Activated CD4-positive, CD25-positive, alpha-beta regulatory T cell treated with anti-CD3 and anti-CD28 coated beads, Interleukin-2, amount 50 U/mL, for 16 hours (primary cell): Measurements from ENCODE around the gene GRK7.
"Not testable (repeated sequence)": the region's sequence is repeated elsewhere in the genome, so short reads cannot be mapped to it uniquely, and the experiment has no call there.

Source experiments
- DNase-seq: peaks from one replicate; pipeline ENCODE4 v3.0.0-alpha.2; 2020; ENCODE audit warnings: low read depth, low spot score

Gene GRK7

DNA sequence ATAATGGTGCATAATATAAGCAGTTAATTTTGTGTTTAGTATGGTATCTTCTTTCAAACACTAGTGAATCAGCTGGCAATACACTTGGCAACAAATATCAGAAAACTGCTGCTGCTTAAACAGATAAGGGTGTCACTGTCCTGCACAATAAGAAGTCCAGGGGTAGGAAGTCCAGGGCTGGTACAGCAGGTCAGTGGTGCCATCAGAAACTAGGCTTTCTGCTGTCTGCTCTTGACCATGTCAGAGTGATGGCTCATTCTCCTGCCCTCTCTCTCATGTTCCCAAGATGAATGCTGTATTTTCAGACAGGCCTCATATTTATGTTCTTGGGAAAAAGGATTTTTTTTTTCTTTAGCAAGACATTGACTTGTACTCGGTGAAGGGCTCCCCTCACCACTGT is 9.2 kb upstream of the GRK7 start:
- no peak for DNase-seq

DNA sequence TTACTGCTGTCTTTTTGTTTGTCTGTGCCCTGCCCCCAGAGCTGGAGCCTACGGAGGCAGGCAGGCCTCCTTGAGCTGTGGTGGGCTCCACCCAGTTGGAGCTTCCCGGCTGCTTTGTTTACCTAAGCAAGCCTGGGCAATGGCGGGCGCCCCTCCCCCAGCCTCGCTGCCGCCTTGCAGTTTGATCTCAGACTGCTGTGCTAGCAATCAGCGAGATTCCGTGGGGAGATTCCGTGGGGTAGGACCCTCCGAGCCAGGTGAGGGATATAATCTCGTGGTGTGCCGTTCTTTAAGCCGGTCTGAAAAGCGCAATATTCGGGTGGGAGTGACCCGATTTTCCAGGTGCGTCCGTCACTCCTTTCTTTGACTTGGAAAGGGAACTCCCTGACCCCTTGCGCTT is 656 bp upstream of the GRK7 start:
- not testable (repeated sequence) for DNase-seq

DNA sequence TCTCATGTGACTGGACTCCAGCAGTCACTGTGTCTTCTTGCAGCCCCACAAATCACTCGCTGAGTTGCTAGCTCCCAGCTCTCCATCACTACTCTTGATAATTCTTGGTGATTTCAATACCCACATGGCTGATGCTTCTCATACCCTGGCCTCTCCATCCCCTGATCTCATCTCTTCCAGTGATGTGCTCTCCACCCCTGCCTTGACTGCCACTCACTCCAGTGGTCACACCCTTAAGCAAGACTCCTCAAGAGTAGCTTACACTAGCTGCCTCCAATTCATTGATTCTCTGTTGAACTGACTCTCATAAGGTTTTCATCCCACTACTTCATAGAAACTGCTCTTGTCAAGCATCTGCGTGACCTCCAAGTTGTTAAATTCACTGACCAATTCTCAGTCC is 837 bp downstream of the GRK7 start:
- no peak for DNase-seq

DNA sequence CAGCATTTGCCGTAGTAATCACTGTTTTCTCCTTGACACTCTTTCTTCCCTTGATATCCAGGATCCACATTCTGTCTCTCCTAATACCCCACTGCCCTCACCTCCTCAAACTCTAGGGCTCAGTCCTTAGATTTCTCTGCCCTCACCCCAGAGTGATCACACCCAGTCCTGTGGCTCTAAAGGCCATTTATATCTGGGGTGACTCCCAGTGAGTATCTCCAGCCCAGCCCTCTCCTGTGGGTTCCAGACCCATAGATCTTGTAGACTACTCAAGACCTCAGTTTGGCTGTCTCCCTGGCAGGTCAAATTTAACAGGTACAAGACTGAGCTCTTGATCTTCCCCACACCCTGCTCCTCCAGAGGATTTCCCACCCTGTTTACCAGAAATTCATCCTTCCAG is 1.3 kb downstream of the GRK7 start:
- DNase-seq: no peak

DNA sequence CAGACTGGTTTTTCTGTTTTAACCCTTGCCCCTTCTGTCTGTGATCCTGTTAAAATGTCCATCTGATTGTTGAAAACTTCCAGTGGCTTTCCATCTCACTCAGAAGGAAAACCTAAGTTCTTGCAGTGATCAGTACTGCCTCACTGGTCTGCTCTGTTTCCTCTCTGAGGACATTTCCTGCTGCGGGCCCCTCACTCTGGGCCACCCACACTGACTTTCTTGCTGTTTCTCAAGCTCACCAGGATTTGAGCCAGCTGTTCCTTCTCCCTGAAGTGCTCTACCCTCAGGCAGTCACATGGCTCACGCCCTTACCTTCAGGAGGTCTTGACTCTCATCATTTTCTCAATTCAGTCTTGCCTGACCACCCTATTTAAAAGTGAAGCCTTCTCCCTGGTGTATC is 1.8 kb downstream of the GRK7 start:
- no peak for DNase-seq

DNA sequence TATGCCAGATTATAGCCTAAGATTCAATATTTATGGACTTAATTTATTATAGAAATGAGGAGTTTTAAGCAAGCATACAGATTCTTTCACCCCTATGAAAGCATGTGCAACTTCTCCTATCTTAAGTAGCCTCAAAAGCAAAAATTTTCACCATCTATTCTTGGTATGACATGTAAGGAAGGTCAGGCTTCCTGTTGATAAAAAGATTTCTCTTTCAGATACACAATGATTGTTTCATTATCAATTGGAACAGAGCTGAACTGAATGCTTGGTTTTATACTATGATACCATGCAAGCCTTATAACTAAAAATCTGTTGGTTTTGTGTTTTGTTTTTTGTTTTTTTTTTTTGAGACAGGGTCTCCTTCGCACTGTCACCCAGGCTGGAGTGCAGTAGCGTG is 3.9 kb downstream of the GRK7 start:
- DNase-seq: no peak

DNA sequence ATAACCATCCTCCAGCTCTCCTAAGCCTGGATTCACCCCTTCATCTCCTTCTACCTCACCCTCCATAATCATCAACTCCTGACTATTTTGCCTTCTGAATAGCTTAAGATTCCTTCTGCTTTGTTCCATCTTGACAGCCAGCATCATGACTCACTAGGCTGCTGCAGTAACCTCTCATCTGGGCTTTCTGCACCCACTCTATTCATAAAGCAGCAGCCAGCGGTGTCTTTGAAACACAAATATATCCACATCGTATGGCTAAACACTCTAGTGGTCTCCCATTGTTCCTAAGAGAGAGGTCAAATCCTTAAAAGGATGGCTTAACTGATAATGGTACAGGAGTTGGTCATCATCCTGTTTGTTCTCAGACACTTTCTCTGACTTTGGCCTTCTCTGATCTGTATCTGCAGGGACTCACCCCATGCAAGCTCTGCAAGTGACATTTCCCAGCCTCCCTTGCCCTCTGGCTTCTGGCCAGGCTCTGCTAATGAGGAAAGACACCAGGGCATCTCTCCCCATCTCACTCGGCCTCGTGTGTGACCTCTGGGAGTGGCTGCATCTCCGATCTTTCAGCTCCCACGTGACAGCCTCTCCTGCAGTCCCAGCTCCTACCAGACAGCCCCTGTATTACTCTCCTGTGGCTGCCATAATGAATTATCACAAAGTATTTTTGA is 6.2 kb downstream of the GRK7 start:
- no peak for DNase-seq

DNA sequence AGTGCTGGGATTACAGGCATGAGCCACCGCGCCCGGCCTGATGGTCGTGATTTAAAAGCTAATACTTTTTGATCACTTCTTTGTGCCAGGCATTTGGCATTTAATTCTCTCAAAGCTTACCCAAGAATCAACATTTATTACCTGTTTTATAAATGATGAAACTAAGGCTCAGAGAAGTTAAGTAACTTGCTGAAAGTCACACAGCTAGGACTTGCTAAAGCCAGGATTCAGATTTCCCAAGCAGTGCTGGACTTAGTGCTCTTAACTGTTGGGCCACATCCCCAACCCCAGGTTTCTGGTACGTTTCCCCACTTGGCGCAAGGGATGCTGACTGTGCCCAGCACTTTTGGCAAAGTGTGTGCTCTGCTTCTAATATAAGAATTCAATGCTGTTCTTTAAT is 10.5 kb downstream of the GRK7 start:
- no peak for DNase-seq

DNA sequence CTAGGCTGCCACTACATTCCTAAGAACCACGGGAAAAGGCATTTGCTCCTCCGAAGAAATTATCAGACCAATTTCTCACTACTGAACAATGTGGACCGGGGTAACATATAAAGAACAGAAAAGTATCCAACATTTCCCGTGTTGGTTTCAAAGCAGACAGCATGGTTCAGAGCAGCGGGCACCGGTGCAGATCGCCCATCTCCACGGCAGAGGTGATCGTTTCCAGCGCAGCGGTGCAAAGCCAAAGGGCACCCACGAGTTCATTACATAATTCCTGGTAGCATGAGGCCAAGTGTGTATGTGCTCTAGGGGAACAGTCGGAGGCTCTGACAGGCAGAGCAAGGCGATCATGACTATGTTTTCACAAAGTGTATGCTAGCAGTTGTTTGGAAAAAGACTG is 13.2 kb downstream of the GRK7 start:
- no peak for DNase-seq

DNA sequence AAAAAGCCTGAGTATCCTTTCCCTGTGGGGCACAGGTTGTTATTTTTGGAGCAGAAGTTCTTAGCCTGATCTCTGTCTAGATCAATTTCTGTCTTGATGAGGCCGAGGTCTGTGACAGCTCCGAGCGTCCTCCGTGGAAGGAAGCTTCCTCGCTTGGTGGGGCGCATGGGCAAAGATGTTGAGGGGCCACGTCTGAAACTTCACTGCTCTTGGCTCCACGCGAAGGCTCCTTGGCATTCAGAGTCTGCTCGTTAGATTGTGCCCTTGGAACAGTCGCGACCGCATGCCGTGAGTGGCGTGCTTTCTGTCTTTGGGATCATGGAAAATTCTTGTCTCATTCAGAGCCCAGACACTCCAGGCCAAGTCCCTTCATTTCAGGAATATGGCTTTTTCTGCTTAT is 13.7 kb downstream of the GRK7 start:
- no peak for DNase-seq

DNA sequence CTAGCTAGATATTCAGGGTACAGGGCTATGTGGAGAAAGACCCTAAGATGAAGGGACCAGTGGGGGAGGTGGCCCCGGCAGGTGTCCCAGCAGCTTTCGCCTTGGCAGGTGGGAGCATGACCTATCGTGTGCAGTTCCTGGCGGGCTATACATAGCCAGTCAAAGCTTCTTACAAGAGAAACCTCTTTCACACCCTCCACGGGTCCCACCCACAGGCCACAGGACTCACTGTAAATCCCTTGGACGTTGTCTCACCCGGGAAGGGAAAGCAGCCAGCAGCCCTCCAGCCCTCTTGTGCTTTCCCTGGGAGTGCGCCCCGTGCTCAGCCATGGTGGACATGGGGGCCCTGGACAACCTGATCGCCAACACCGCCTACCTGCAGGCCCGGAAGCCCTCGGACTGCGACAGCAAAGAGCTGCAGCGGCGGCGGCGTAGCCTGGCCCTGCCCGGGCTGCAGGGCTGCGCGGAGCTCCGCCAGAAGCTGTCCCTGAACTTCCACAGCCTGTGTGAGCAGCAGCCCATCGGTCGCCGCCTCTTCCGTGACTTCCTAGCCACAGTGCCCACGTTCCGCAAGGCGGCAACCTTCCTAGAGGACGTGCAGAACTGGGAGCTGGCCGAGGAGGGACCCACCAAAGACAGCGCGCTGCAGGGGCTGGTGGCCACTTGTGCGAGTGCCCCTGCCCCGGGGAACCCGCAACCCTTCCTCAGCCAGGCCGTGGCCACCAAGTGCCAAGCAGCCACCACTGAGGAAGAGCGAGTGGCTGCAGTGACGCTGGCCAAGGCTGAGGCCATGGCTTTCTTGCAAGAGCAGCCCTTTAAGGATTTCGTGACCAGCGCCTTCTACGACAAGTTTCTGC is 15.0 kb downstream of the GRK7 start:
- no peak for DNase-seq

DNA sequence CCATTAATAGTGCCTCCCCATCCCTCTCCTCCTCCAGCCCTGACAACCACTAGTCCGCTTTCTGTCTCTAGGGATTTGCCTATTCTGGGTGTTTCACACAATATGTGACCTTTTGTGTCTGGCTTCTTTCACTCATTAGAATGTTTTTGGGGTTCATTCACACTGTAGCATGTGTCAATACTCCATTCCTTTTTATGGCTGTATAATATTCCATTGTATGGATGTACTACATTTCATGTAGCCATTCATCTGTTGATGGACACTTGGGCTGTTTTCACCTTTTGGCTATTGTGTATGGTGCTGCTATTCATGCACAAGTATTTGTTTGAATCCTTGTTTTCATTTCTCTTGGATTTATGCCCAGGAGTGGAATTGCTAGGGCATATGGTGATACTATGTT is 16.5 kb downstream of the GRK7 start:
- DNase-seq: no peak

DNA sequence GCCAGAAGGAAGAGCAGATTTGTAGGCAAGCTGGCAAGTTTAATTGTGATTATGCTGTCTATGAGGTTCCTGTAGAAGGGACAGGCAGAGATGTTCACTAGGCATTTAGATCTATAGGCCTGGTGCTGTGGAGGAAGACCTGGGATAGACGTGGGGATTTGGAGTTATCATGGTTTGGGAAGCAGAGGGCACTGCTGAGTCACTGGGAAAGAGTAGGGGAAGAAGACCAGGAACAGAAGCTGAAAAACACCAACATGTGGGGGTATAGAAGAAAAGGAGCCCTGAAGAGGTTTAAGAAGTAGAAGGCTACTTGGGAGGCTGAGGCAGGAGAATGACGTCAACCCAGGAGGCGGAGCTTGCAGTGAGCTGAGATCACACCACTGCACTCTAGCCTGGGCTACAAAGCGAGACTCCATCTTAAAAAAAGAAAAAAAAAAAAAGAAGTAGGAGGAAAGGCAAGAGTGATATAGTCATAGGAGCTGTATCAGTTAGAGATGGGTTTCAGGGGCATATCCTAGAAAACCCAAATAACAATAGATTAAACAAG is 19.3 kb downstream of the GRK7 start:
- no peak for DNase-seq

DNA sequence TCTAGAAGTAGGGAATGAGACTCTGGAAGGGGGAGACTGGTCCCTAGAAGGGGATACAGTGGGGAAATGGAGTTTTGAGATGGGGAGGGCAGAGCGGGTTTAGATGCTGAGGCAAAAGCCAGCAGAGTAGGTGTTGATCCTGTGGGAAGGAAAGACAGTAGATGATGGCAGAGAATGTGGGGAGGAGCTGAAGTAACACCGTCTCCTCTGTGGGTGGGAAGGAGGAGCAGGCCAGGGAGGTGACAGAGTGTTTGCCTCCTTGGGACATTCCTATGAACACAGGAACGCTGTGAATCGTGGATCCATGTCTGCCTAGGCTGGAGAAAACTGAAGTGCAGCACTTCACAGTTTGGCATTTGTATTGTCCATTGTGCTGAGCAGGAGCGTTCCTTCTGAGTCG is 20.4 kb downstream of the GRK7 start:
- DNase-seq: no peak

DNA sequence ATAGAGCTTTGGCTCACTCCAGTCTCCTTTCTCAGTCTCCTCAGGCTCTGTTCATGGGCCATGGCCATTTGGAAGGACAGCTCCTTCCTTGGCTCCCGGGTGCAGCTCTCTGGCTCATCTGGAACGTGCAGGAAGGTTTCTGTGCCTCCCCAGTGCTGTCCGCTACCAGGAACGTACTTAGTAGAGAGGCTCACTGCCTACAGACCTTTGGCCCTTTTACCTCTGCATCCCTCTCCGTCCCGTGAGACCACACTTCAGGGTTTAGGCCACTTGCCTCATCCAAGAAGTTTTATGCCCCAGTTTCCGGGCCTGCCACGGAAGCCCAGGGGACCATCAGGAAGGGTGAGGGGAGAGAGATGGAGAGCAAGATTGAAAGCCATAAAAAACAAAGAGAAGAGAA is 20.9 kb downstream of the GRK7 start:
- DNase-seq: no peak

DNA sequence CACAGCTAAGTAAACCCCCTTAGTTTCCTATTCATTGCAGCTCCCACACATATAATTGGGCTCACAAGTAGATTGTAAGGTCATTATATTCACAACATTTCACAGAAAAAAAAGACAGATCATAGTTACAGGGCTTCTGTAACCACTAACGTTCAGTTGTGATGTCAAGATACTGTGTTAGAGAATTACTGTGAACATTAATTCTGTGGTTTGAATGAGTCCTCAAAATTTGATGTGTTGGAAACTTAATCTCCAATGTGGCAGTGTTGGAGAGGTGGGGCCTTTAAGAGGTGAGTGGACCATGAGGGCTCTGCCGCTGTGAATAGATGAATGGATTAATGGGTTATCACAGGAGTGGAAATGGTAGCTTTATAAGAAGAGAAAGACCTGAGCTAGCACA is 21.3 kb downstream of the GRK7 start:
- no peak for DNase-seq

DNA sequence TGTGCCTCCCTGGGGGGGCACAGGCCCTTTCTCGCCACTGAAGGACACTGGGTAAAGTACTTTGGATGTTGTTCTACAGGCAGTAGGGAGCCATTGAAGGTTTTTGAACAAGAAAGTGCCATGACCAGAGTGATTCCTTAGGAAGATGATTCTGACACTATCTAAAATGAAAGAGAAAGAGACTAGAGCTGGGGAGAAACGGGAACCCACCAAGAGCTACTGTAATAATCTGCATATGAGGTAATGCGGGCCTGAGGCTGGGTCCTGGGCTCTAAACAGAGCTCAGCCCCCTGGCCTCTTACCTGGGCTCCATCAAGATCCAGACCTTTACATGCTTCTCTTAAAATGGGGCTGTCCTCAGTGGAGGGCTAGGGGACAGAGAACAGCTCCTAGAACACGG is 24.9 kb downstream of the GRK7 start:
- DNase-seq: no peak

DNA sequence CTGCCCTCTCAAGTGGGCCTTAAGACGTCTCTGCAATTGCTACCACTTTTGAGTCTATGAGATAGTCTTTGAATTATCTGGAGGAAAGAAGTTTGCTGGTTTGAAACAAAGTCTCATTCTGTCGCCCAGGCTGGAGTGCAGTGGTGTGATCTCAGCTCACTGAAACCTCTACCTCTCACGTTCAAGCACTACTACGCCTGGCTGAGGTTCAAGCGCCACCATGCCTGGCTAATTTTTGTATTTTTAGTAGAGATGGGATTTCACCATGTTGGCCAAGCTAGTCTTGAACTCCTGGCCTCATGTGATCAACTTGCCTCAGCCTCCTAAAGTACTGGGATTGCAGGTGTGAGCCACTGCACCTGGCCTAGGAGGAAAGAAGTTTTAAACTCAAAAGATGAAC is 25.5 kb downstream of the GRK7 start:
- not testable (repeated sequence) for DNase-seq

DNA sequence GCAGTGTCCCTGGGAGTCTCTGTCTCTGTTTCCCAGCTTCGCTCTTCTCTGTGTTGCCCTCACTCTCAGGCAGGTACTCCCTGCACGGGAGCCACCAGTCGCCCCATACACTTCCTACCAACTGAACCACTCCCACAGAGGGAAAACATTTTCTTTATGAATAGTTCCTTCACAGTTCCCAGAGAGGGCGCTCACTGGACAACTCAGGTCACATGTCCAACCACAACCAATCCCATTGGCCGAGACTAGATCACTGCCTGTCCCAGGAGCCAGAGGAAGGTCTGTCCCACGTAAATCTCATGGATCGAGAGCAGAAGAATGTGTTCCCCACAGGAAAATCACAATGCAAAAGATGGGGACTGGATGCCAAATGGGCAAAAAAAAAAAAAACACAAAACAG is 26.1 kb downstream of the GRK7 start:
- no peak for DNase-seq

DNA sequence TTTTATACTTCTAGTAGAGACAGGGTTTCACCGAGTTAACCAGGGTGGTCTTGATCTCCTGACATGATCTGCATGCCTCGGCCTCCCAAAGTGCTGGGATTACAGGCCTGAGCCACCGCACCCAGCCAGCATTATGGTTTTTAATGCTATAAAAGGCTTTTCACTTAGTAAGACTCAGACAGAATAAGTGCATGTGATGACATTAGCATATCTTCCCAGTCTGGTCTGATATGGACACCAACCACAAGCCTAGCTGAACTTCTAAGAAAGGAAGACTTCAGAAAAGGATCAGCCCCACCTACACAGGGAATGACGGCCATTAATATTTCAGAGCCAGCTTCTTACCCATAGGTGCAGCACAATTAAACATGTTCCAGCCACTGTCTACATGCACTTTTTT is 27.0 kb downstream of the GRK7 start:
- no peak for DNase-seq

DNA sequence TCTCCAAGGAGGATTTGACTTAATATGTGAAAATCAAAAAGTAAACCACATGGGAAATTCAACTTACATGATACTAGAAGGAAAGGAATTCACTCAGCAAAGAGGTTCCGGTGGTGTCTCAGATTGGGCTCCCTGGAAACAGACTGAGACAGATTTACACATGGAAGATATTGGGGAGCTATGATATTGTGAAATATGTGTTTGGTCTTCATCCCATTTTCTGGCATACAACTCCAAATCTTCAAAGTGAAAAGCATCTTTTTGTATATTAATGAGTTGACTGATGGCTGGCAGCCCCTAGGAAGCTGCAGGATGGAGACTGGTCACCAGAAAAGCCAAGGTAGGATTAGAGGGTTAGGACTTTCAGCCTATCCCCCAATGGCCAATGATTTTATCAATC is 29.3 kb downstream of the GRK7 start:
- DNase-seq: no peak

DNA sequence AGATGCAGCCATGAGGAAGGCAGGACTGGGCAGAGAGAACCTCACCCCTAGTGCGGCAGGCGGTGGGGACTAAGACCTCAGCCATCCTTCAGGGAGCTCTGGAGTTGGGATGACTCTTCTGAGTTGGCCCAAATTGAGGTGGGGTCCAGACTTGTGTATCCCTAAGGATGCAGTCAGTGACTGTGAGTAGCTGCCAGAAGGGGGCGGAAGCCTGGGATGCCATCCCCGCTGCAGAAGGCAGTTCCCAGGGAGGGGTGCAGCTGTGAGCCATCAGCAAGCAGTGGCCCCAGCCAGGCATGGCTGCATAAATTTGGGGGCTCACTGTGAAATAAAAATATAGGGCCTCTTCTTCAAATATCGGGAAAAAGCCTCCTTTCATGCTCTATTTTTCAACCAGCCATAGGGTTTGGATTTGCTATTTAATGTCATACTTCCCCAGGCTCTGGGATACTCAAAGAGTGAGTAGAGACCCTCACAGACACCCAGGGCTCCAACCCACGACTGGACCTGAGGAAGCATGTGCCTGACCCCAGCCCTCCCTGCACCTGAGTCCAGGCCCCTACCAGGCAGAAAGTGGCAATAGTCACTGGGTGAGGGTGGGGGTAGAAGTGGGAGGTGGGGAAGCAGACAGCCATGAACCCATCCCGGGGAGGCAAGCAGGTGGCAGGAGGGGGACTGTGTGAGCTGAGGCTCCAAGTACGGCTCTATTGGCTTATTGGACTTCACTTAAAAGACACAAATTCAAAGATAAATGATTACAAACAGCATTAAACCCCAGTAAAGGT is 30.5 kb downstream of the GRK7 start:
- DNase-seq: no peak
